ENCODE data around the gene NF1.

GRCh38 chr17:31388770-31389656 lies 294.2 kb downstream of the NF1 start:
- TF ChIP-seq CTCF (IDR thresholded peaks at IDR 0.05): peak in 3 of 4 experiments; percentile 25 to 39 (median 27)
- TF ChIP-seq POLR2A (IDR thresholded peaks at IDR 0.05): no peak
